Heart right ventricle (tissue), 16 donors: ENCODE measurements around the gene MAMDC2. TPM values are rescaled to one million over a fixed set of nuclear protein-coding genes. Genes with fewer than 3 reads are reported as not detected.
A peak's percentile ranks its signal among the peaks of the same experiment; 100 is the strongest.

Experiments
- ATAC-seq, 8 donors: fragments of 200-7000 bp; cut with Tn5 transposase; one replicate each; pipeline ENCODE4 v1.9.1; 2020; ENCODE audit warnings: mild to moderate bottlenecking in 8 of 8, moderate library complexity in 8 of 8, moderate number of reproducible peaks in 1 of 8
- DNase-seq, 2 donors: peaks; one replicate each; pipeline ENCODE4 v3.0.0-alpha.2; 2020
- H3K27ac ChIP-seq, 10 donors: fragments of 200-600 bp; sonication (generic) in 2 of 10; one replicate each; pipeline versions ENCODE4 v1.5.0 to v1.8.0; 2020 to 2022; ENCODE audit warnings: mild to moderate bottlenecking in 3 of 10
- H3K27me3 ChIP-seq, 7 donors: fragments of 200-600 bp; one replicate each; pipeline ENCODE4 v1.8.0; 2021 to 2022; ENCODE audit warnings: mild to moderate bottlenecking in 2 of 7
- H3K36me3 ChIP-seq, 9 donors: fragments of 200-600 bp; sonication (generic) in 1 of 9; one replicate each; pipeline versions ENCODE4 v1.5.0 to v1.8.0; 2020 to 2022; ENCODE audit warnings: mild to moderate bottlenecking in 2 of 9
- H3K4me1 ChIP-seq, 9 donors: fragments of 200-600 bp; sonication (generic) in 1 of 9; one replicate each; pipeline versions ENCODE4 v1.5.0 to v1.8.0; 2020 to 2022; ENCODE audit warnings: mild to moderate bottlenecking in 4 of 9
- H3K4me3 ChIP-seq, 10 donors: fragments of 200-600 bp; sonication (generic) in 2 of 10; one replicate each; pipeline versions ENCODE4 v1.5.0 to v1.8.0; 2020 to 2022; ENCODE audit warnings: mild to moderate bottlenecking in 7 of 10, moderate library complexity in 2 of 10
- H3K9me3 ChIP-seq, 11 donors: fragments of 200-600 bp in 10 of 11; sonication (generic) in 2 of 11; one replicate each; pipeline versions ENCODE4 v1.5.0 to v1.8.0; 2013 to 2022; ENCODE audit warnings: mild to moderate bottlenecking in 2 of 11, control low read depth in 1 of 11, moderate library complexity in 1 of 11
- CTCF ChIP-seq, 9 donors: fragments of 200-600 bp; sonication (generic) in 2 of 9; IDR thresholded peaks; one replicate each; pipeline versions ENCODE4 v1.5.0 to v1.8.0; 2021 to 2022; ENCODE audit warnings: antibody characterized with exemption in 9 of 9, mild to moderate bottlenecking in 5 of 9, moderate library complexity in 1 of 9
- WGBS, 2 donors: extraction: QIAGEN DNeasy Blood & Tissue Kit; methylation state at CpG; one replicate each; pipeline ENCODE4 v1.1.7; 2013; ENCODE audit warnings: inconsistent platforms in 1 of 2; 5-methylcytosine and 5-hydroxymethylcytosine counted together
- intact Hi-C, 10 donors: fragments of 100-400 bp; cut with DNase I; formaldehyde crosslinking; loops; one replicate each; pipeline versions ENCODE4 v1.11.1 to v1.14.2; 2022
- polyA plus RNA-seq, 2 donors: library from polyadenylated mRNA; stranded (reverse); fragments of 200-250 nt; gene quantifications; one replicate each; pipeline ENCODE4 v1.2.3, GENCODE V29; 2013
- total RNA-seq, 10 donors: library from RNA; stranded (reverse); fragmentation: NEBNext Ultra II Directional in 3 of 10; extraction: Animal tissue kit (Norgen Biotek cat#: 25700) in 3 of 10; gene quantifications; one replicate each; pipeline versions ENCODE4 v1.2.1 to v1.2.4, GENCODE V29; 2021 to 2023
- donor health status: Arrhythmogenic right ventricular cardiomyopathy.
- donor health status: ischemic (EF 13 %, LVEDD 7.1; RV severe dilation, severe dysfunction).
- donor health status: healthy with polysubstance abuse.
- donor health status: DM: no; HTN: yes; CAD: no.
- donor health status: DM: no; HTN: no; CAD: no.
- donor health status: ischemic (EF 25% LVEDD 6.9; RV normal size, moderate dysfunction).
- donor health status: ischemic (EF 25% LVEDD 5.7; RV mildly dilated, moderate dysfunction).
- donor health status: healthy.
- donor health status: DM: yes; HTN: yes; CAD: no.
- donor health status: Ischemic cardiomyopathy.
- donor health status: ischemic (EF 35%, LVEDD 5.7; RV mildly dilated, moderate dysfunction).
- donor health status: nonischemic (EF 11% LVEDD 7.7; RV severe dilation, severe dysfunction).
- donor health status: DM: yes; HTN: yes; CAD: no.
- donor health status: PGD.
- donor health status: ischemic (EF 29% LVEDD 5.4; RV normal size, mild dysfunction).
- donor health status: nonischemic (EF 23%, LVEDD 6.1; RV moderate dilation, normal function).

The MAMDC2 gene
- total and polyA plus RNA-seq, 12 donors = 2.3 to 11.8 (median 5.8) TPM

- TF ChIP-seq CTCF (IDR thresholded peaks at IDR 0.05) = no peak
- ATAC-seq (peak in 2 of 8 donors; percentile 23 to 49), DNase-seq (no peak)
- intact Hi-C loops = no loop called here
- Histone ChIP-seq H3K27me3 (no peaks in the 10 kb centered on the region), H3K4me1 (peaks cover 0 to 37% (median 0%) of the 10 kb centered on the region in 9 donors), H3K9me3 (no peaks in the 10 kb centered on the region), H3K36me3 (no peaks in the 10 kb centered on the region), H3K4me3 (no peak overlapping the region), H3K27ac (no peak overlapping the region)
- 75 to 80% methylated on average over 1 of the region's 1 CpG for WGBS, 2 donors
Observed at GRCh38 chr9:70061776-70062175, 18.1 kb downstream of the MAMDC2 start.

- intact Hi-C loops = no loop called here
- Histone ChIP-seq H3K4me3 (no peak overlapping the region), H3K36me3 (no peaks in the 10 kb centered on the region), H3K27me3 (no peaks in the 10 kb centered on the region), H3K4me1 (peaks cover 0 to 30% (median 7%) of the 10 kb centered on the region in 9 donors), H3K9me3 (no peaks in the 10 kb centered on the region), H3K27ac (no peak overlapping the region)
- DNase-seq = no peak
- WGBS, 2 donors = 88 to 94% methylated on average over 1 of the region's 1 CpG
- TF ChIP-seq CTCF (IDR thresholded peaks at IDR 0.05) = no peak
- no peak for ATAC-seq
Observed at GRCh38 chr9:70064496-70064895, 20.8 kb downstream of the MAMDC2 start.

- Histone ChIP-seq H3K36me3 (no peaks in the 10 kb centered on the region), H3K27me3 (no peaks in the 10 kb centered on the region), H3K9me3 (no peaks in the 10 kb centered on the region), H3K27ac (peak overlapping the region in 1 of 10 donors; percentile 42), H3K4me3 (no peak overlapping the region), H3K4me1 (peaks cover 0 to 31% (median 10%) of the 10 kb centered on the region in 9 donors)
- intact Hi-C loops = no loop called here
- TF ChIP-seq CTCF (IDR thresholded peaks at IDR 0.05) = no peak
- 52 to 56% methylated on average over 2 of the region's 2 CpGs for WGBS, 2 donors
- DNase-seq (no peak), ATAC-seq (peak in 2 of 8 donors; percentile 68 to 73)
Observed at GRCh38 chr9:70065572-70065971, 21.9 kb downstream of the MAMDC2 start.

GRCh38 chr9:70066418-70066817 is 22.8 kb downstream of the MAMDC2 start:
- WGBS, 2 donors = 86 to 90% methylated on average over 4 of the region's 4 CpGs
- DNase-seq (no peak), ATAC-seq (no peak)
- H3K36me3 ChIP-seq = no peaks in the 10 kb centered on the region
- no peak for TF ChIP-seq CTCF (IDR thresholded peaks at IDR 0.05)
- no peak overlapping the region for H3K27ac ChIP-seq
- H3K4me1 ChIP-seq = peaks cover 0 to 27% (median 10%) of the 10 kb centered on the region in 9 donors
- H3K27me3 ChIP-seq = no peaks in the 10 kb centered on the region
- intact Hi-C loops = no loop called here
- no peak overlapping the region for H3K4me3 ChIP-seq
- H3K9me3 ChIP-seq = no peaks in the 10 kb centered on the region
